Measurements from ENCODE around the gene KNL1. TPM values are rescaled to one million over a fixed set of nuclear protein-coding genes. Genes with fewer than 3 reads are reported as not detected.
A peak's percentile ranks its signal among the peaks of the same experiment; 100 is the strongest.

KNL1 gene
- total RNA-seq, 2 donors from 2014 or later = 0.51 to 4.6 TPM

GRCh38 chr15:40684381-40684780, 90.3 kb downstream of the KNL1 start:
- DNase-seq (ENCODE audit: low spot score) = no peak
- no peaks in the 10 kb centered on the region for H3K36me3 ChIP-seq
- H3K4me3 ChIP-seq = no peak overlapping the region
- no peak for TF ChIP-seq CTCF (IDR thresholded peaks at IDR 0.05)
- H3K27me3 ChIP-seq = no peaks in the 10 kb centered on the region
- H3K9me3 ChIP-seq = no peaks in the 10 kb centered on the region
- no peaks in the 10 kb centered on the region for H3K4me1 ChIP-seq
- H3K27ac ChIP-seq = no peak overlapping the region

- no peak overlapping the region for H3K27ac ChIP-seq
- no peaks in the 10 kb centered on the region for H3K9me3 ChIP-seq
- no peak overlapping the region for H3K4me3 ChIP-seq
- H3K27me3 ChIP-seq = no peaks in the 10 kb centered on the region
- no peak for DNase-seq (ENCODE audit: low spot score)
- no peak for TF ChIP-seq CTCF (IDR thresholded peaks at IDR 0.05)
- no peaks in the 10 kb centered on the region for H3K36me3 ChIP-seq
- H3K4me1 ChIP-seq = no peaks in the 10 kb centered on the region
Observed at GRCh38 chr15:40685376-40685775, 91.3 kb downstream of the KNL1 start.

GRCh38 chr15:40688932-40689799, 95.1 kb downstream of the KNL1 start:
- no peak overlapping the region for H3K4me3 ChIP-seq
- no peak for TF ChIP-seq CTCF (IDR thresholded peaks at IDR 0.05)
- no peak overlapping the region for H3K27ac ChIP-seq
- H3K27me3 ChIP-seq = no peaks in the 10 kb centered on the region
- peaks cover 0 to 10% of the 10 kb centered on the region in 2 donors for H3K4me1 ChIP-seq
- no peaks in the 10 kb centered on the region for H3K36me3 ChIP-seq
- DNase-seq (ENCODE audit: low spot score) = no peak
- no peaks in the 10 kb centered on the region for H3K9me3 ChIP-seq

GRCh38 chr15:40691737-40692136, 97.7 kb downstream of the KNL1 start:
- peaks cover 0 to 20% of the 10 kb centered on the region in 2 donors for H3K4me1 ChIP-seq
- H3K36me3 ChIP-seq = no peaks in the 10 kb centered on the region
- H3K27ac ChIP-seq = no peak overlapping the region
- H3K27me3 ChIP-seq = no peaks in the 10 kb centered on the region
- no peaks in the 10 kb centered on the region for H3K9me3 ChIP-seq
- no peak for DNase-seq (ENCODE audit: low spot score)
- H3K4me3 ChIP-seq = no peak overlapping the region
- no peak for TF ChIP-seq CTCF (IDR thresholded peaks at IDR 0.05)

- no peaks in the 10 kb centered on the region for H3K36me3 ChIP-seq
- H3K4me3 ChIP-seq = peak overlapping the region; percentile 76 to 97
- H3K27me3 ChIP-seq = no peaks in the 10 kb centered on the region
- H3K4me1 ChIP-seq = peaks cover 0 to 20% of the 10 kb centered on the region in 2 donors
- H3K27ac ChIP-seq = peak overlapping the region; percentile 94 to 100
- DNase-seq (ENCODE audit: low spot score) = no peak
- TF ChIP-seq CTCF (IDR thresholded peaks at IDR 0.05) = no peak
- H3K9me3 ChIP-seq = no peaks in the 10 kb centered on the region
Observed at GRCh38 chr15:40693904-40694687, 100.0 kb downstream of the KNL1 start.

All from right atrium auricular region (tissue), 2 donors.